Activated effector memory CD4-positive, alpha-beta T cell treated with anti-CD3 and anti-CD28 coated beads, Interleukin-2, amount 50 U/mL, for 16 hours (primary cell): ENCODE data around the gene CTDNEP1.

ENCODE experiments used
- DNase-seq: peaks from one replicate; pipeline ENCODE4 v3.0.0-alpha.2; 2020

The CTDNEP1 gene

GRCh38 chr17:7226721-7227710 is 24.5 kb downstream of the CTDNEP1 start:
- no peak for DNase-seq

GRCh38 chr17:7225711-7226331 is 25.7 kb downstream of the CTDNEP1 start:
- DNase-seq = no peak

- no peak for DNase-seq
Measured at GRCh38 chr17:7224661-7225111, 26.8 kb downstream of the CTDNEP1 start.

- no peak for DNase-seq
Measured at GRCh38 chr17:7224110-7224509, 27.4 kb downstream of the CTDNEP1 start.

GRCh38 chr17:7223375-7223774 is 28.2 kb downstream of the CTDNEP1 start:
- no peak for DNase-seq

GRCh38 chr17:7222972-7223292 is 28.6 kb downstream of the CTDNEP1 start:
- no peak for DNase-seq

GRCh38 chr17:7222093-7222971 is 29.2 kb downstream of the CTDNEP1 start:
- no peak for DNase-seq

GRCh38 chr17:7221278-7222092 is 30.0 kb downstream of the CTDNEP1 start:
- DNase-seq = no peak

- peak; percentile 86 for DNase-seq
Measured at GRCh38 chr17:7220593-7221277, 30.8 kb downstream of the CTDNEP1 start.

- DNase-seq = peak; percentile 91
Measured at GRCh38 chr17:7219812-7220592, 31.5 kb downstream of the CTDNEP1 start, which contains the start of the genes ACADVL and DLG4. Gene ACADVL, plus strand, starts transcription at chr17:7219938. Its CDS starts 47 bp downstream, at chr17:7219985. Gene DLG4, minus strand, starts transcription at chr17:7219836.

GRCh38 chr17:7219229-7219811 is 32.2 kb downstream of the CTDNEP1 start:
- DNase-seq = no peak

GRCh38 chr17:7218758-7219157 is 32.8 kb downstream of the CTDNEP1 start:
- no peak for DNase-seq

GRCh38 chr17:7218166-7218565 is 33.4 kb downstream of the CTDNEP1 start:
- DNase-seq = no peak

- DNase-seq = no peak
Measured at GRCh38 chr17:7217113-7217987, 34.2 kb downstream of the CTDNEP1 start.

GRCh38 chr17:7216242-7217112 is 35.1 kb downstream of the CTDNEP1 start:
- DNase-seq = no peak

- DNase-seq = no peak
Measured at GRCh38 chr17:7215652-7216180, 35.8 kb downstream of the CTDNEP1 start.

- no peak for DNase-seq
Measured at GRCh38 chr17:7215136-7215638, 36.3 kb downstream of the CTDNEP1 start.
